ENCODE data around the gene PCSK6. TPM values are rescaled to one million over a fixed set of nuclear protein-coding genes. Genes with fewer than 3 reads are reported as not detected.

PCSK6 gene
- total RNA-seq, 2 experiments from 2014 or later, result 0.57 TPM; not detected in 1

DNA sequence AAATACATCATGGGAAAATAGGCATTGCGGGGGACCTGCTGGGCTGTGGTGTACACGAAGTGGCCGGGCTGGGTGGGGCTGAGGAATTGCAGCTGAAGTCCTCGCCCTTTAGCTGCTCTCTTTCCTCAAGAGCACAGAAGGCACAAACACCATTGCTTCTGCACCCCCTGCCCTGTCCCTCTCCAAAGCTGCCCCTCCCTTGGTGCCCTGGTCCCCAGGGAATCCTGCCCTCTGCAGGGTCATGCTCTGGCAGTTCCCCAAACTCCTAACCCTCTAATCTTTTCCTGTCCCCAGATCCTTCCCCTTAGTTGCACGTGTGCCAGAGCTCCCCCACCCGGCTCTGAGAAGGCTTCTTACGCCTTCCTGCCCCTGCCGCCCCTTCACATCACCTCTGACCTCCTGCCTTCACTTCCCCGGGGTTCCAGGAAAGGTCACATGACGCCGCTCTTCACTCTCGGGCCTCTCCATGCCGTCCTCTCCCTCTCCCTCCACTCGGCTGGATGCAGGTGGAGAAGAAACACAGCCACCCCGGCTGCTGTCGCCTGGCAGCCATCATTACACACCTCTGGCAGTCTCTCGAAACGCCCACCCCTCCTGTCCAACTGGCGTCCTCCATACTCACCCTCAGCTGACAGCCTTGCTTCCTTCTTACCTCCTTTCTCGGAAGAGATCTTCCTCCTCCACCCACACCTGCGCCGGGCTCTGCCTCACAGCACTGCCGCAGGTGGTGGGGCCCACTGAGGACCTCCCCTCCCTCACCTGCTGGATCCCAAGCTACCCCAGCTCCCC lies 6.9 kb upstream of the PCSK6 start:
- H3K4me2 ChIP-seq (ENCODE audit: low read length), result no peak overlapping the region
- H3K27ac ChIP-seq (ENCODE audit: low read depth, low read length, poor library complexity, severe bottlenecking), result no peak overlapping the region
- CTCF ChIA-PET (ENCODE audit: unreplicated experiment), result interaction anchor here (0.5 kb wide), 1 partner anchor 8 kb away, joined by 3 read pairs; no protein-coding TSS in a partner anchor
- no peaks in the 10 kb centered on the region for H4K20me1 ChIP-seq (ENCODE audit: insufficient read depth, low read length)
- H3K4me3 ChIP-seq (ENCODE audit: low read depth, low read length, poor library complexity, severe bottlenecking), result no peak overlapping the region
- POLR2A ChIA-PET, result no interaction called here
- H3K79me2 ChIP-seq (ENCODE audit: insufficient read depth, low read depth, low read length), result no peaks in the 10 kb centered on the region
- intact Hi-C loops (cut with micrococcal nuclease; ENCODE audit: unreplicated experiment), result no loop called here
- no peaks in the 10 kb centered on the region for H3K36me3 ChIP-seq (ENCODE audit: insufficient read depth, low read length)
- H2AFZ ChIP-seq (ENCODE audit: low read length), result no peak overlapping the region
- no peaks in the 10 kb centered on the region for H3K9me2 ChIP-seq (ENCODE audit: insufficient read depth, low read length)
- H3K9me3 ChIP-seq (ENCODE audit: low read length), result no peaks in the 10 kb centered on the region
- H3K4me1 ChIP-seq (ENCODE audit: insufficient read depth, low read length, poor library complexity, severe bottlenecking), result no peaks in the 10 kb centered on the region
- DNase-seq (ENCODE audit: low spot score), result no peak
- TF ChIP-seq EZH2phosphoT487 (IDR thresholded peaks at IDR 0.05; ENCODE audit: borderline replicate concordance, low read depth, low read length), result no peak
- TF ChIP-seq, protein P1, sequence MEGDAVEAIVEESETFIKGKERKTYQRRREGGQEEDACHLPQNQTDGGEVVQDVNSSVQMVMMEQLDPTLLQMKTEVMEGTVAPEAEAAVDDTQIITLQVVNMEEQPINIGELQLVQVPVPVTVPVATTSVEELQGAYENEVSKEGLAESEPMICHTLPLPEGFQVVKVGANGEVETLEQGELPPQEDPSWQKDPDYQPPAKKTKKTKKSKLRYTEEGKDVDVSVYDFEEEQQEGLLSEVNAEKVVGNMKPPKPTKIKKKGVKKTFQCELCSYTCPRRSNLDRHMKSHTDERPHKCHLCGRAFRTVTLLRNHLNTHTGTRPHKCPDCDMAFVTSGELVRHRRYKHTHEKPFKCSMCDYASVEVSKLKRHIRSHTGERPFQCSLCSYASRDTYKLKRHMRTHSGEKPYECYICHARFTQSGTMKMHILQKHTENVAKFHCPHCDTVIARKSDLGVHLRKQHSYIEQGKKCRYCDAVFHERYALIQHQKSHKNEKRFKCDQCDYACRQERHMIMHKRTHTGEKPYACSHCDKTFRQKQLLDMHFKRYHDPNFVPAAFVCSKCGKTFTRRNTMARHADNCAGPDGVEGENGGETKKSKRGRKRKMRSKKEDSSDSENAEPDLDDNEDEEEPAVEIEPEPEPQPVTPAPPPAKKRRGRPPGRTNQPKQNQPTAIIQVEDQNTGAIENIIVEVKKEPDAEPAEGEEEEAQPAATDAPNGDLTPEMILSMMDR (conservative IDR thresholded peaks at IDR 0.05; ENCODE audit: low read length), result no peak
- no TSS peak for BruUV-seq (replicated peaks)

DNA sequence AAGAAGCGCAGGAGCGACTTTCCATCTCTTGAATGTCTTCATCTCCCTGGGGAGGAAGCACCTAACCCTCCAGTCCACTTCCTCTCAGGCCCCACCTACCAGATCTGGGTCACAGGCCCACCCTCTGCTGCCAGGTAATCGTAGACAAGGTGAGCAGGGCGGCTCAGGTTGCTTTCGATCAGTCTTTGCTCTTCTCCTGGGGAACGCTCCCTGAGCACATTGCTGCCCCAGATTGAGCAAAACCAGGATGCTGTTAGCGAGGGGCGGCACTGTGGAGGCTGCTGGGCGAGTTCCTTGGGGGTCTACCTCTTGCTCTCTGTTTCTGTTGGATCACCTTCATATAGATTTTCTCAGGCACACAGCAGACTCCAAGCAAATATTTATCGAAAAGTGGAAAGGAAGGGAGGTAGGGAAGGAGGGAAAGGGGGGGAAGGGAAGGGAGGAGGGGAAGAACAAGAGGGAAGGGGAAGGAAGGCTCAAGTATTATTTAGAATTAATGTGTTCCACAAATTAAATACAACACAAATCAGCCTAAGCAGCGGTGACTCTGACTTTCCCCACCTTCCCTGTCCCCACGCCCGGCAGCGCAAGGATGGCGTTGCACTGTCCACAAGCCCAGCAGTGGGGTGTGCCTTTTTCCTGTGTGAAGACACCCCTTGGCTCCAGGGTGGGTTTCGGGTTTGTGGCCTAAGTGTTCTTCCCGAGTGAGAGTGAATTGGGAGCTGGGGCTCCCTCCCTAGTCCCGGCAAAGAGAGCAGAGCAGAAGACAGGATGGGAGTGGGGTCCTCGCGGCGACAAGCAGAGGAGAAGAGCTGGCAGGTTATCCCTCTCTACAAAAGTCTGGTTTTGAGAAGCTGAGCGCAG lies 6.1 kb upstream of the PCSK6 start:
- POLR2A ChIA-PET, result no interaction called here
- Histone ChIP-seq H4K20me1 (ENCODE audit: insufficient read depth, low read length) (no peaks in the 10 kb centered on the region), H3K36me3 (ENCODE audit: insufficient read depth, low read length) (no peaks in the 10 kb centered on the region), H3K9me2 (ENCODE audit: insufficient read depth, low read length) (no peaks in the 10 kb centered on the region), H3K4me1 (ENCODE audit: insufficient read depth, low read length, poor library complexity, severe bottlenecking) (no peaks in the 10 kb centered on the region), H2AFZ (ENCODE audit: low read length) (no peak overlapping the region), H3K79me2 (ENCODE audit: insufficient read depth, low read depth, low read length) (no peaks in the 10 kb centered on the region), H3K9me3 (ENCODE audit: low read length) (no peaks in the 10 kb centered on the region), H3K4me2 (ENCODE audit: low read length) (no peak overlapping the region), H3K27ac (ENCODE audit: low read depth, low read length, poor library complexity, severe bottlenecking) (no peak overlapping the region), H3K4me3 (ENCODE audit: low read depth, low read length, poor library complexity, severe bottlenecking) (no peak overlapping the region)
- CTCF ChIA-PET (ENCODE audit: unreplicated experiment), result no interaction called here
- no TSS peak for BruUV-seq (replicated peaks)
- DNase-seq (ENCODE audit: low spot score), result no peak
- intact Hi-C loops (cut with micrococcal nuclease; ENCODE audit: unreplicated experiment), result no loop called here
- TF ChIP-seq, protein P1 (conservative IDR thresholded peaks at IDR 0.05; ENCODE audit: low read length), result no peak
- no peak for TF ChIP-seq EZH2phosphoT487 (IDR thresholded peaks at IDR 0.05; ENCODE audit: borderline replicate concordance, low read depth, low read length)
